ENCODE results near the gene DHCR7. TPM values are rescaled to one million over a fixed set of nuclear protein-coding genes. Genes with fewer than 3 reads are reported as not detected.

The DHCR7 gene
- total RNA-seq, 1 donor from 2014 or later: 9.9 TPM

DNA sequence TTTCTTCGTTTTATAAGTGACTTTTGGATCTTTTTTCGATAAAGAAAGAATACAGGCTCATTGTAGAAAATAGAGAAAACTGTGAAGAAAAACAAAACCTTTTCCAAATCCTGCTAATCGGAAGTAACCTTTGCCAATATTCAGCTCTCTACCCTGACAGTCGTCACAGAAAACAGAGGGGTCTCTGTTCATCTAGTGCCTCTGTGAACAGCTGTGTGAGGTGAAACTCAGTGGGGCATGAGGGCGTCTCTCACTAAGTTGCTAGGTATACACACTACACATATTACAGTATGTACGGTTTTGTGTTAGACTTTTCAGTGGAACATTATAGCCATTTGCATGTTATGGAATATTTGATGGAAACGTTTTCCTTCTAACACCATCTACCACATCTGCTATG lies 39.4 kb downstream of the DHCR7 start:
- no peak for DNase-seq

DNA sequence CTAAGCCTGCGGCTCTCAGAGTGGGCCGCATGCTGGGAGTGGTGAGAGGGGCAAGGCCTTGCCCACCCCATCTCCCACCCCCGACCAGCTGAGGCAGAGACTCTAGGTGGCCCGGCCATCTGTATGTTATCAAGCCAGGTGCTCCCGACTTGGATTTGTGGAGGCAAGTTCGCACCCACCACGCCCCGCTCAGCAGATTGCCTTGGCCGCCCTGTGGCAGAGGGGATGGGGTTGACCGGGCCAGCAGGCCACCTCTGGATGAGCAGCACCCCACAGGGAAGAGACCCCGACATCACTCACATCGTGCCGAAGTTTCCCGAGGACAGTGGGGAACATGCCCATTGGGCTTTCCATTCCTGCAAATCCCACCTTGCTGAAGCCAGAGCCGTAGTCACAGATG lies 40.8 kb downstream of the DHCR7 start:
- DNase-seq: no peak

DNA sequence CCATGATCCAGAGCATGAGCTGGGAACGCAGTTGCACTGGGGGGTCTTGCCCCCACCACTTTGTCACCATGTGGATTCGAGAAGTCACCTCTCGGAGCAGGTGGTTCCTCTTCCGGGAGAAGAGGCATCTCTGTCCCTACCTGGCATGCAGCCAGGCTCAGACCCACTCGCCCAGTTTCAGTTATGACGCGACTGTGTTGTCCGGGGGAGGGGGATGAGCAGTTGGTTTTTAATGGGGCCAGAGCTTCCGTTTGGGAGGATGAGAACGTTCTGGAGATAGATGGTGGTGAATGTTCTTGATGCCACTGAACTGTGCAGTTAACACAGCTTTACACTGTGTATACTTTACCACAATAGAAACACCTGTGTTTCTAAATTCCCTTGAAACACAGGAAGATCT lies 41.5 kb downstream of the DHCR7 start:
- no peak for DNase-seq

DNA sequence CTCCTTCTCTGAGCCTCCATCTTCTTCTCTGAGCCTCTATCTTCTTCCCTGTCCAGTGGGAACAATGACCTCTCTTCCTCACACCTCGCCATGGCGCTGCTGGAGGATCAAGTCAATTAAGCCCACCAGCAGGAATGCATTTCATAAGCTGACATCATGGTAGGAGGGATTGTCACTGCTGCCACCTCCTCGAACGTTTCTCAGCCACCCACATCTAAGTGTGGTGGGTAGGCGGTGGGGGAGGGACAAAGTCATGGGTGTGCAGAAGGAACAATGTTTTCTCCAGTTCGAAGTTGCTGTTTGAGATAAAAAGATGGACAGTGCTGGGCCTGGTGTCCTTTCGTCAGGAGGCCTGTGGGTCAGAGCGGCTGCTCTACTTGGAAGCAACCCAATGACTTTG lies 44.0 kb downstream of the DHCR7 start:
- no peak for DNase-seq

DNA sequence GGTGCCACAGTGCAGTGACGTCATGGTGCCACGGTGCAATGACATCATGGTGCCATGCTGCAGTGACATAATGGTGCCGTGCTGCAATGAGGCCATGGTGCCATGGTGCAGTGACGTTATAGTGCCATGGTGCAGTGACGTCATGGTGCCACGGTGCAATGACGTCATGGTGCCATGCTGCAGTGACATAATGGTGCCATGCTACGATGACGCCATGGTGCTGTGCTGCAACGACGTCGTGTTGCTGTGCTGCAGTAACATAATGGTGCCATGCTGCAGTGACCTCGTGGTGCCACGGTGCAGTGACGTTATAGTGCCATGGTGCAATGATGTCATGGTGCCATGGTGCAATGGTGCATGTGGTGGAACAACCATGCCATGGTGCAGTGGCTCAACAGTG lies 45.3 kb downstream of the DHCR7 start:
- no peak for DNase-seq

DNA sequence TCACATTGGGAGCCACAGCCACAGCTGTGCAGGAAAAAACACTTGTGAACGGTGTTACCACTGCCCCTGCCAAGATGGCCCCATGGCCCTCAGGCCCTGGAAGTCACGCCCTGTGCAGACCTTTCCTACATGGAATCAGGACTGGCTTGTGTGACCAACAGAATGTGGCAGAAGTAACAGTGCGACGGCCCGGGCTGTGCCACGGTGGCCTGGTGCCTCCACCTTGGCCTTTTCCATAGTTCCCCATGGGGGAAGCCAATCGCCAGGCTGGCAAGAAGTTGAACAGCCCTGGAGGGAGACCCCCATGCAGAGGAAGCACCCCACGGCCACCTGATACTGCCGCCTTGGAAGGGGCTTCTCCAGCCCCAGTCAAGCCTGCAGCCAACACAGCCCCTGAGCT lies 48.0 kb downstream of the DHCR7 start:
- DNase-seq: no peak

DNA sequence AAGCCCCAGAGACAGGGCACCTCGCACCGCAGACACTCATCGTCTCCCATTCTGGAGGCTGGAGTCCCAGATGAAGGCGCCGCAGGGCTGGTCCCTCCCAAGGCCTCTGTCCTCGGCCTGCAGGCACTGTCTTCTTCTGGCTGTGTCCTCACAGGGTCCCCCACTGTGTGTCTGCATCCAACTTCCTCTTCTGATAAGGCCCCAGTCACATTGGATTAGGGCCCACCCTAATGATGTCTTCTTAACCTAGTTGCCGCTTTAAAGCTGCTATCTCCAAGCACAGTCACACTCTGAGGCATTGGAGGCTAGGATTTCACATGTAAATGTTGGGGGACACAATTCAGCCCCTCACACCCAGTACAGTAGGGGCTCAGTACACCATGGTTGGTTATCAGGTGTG lies 48.9 kb downstream of the DHCR7 start:
- no peak for DNase-seq

DNA sequence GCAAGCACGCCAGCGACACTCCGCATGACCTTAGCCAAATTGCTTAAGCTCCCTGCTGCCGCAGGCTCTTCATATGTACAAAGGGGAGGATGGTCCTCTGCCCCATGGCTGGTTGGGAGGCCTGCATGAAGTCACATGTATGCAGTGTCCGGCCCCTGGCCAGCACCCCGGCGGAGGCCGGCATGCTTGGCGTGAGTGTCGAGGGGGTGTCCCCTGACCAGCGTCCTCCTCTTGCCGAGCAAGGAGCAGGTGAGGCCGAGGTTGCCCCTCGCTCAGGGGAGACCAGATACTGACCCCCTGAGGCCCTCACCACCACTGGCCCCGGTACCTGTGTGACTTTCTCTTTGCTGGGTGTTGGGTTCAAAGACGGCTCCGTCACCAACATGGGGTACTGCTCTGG lies 50.2 kb downstream of the DHCR7 start:
- no peak for DNase-seq

DNA sequence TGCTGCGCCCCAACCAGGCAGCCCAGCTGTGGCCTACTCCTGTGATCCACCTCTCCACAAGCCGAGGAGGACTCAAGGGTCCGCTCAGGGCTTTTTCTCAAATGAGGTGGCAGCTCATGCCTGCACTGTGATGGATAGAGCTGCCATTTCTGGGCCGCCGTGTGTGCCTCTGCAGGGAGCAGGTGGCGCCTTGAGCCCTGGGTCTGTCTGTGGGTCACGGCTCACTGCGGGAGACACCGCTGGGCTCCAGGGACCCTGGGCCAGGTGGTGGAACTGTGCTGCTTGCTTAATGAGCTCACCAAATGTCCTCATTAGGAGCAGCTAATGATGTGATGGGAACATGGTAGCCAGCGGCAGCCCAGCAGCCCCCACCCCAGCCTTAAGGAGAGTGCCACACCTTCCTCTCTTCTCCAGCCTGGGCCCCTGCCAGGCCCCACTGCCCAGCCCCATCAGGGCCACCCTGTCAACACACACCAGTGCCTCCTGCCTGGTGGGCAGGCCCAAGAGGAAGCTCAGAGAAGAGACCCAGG lies 50.8 kb downstream of the DHCR7 start:
- DNase-seq: no peak

DNA sequence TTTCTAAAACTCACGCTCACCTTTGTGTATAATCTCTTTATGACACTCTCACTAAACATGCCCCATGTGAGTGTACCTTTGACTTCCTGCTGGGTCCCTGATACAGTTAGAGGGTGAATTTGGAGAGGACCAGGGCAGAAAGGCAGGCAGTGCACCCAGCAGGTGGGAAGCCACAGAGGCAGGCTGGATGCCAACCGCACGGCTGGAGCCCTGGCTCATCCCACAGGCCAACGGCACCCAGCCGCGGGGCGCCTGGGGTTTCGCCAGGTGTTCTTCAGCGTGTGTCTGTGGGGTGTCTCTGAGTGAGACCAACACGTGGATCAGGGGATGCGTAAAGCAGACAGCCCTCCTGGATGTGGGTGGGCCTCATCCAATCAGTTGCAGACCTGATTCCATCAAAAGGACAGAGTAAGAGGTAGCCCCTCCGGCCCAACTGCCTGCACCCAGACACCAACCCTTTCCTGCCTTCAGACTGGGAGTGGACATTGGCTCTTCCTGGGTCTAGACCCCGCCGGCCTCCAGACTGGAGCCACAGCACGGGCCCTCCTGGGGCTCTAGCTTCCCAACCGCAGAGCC lies 51.6 kb downstream of the DHCR7 start:
- no peak for DNase-seq

DNA sequence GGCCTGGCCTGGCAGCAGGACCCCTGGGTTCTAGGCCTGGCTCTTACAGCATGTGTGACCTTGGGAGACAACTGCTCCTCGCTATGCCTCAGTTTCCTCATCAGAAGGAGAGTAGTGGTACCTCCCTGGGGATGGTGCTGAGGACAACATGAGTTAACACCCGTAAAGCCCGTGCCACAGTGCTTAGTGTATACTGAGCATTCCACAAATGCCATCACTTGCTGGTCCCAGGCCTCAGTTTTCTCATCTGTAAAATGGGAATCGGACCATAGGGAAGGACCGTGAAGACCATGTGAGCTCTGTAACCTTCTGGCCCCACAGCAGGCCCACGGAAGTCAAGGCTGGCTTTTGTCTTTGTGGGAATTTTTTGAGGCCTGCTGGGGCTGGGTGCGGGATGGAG lies 52.4 kb downstream of the DHCR7 start:
- DNase-seq: no peak

DNA sequence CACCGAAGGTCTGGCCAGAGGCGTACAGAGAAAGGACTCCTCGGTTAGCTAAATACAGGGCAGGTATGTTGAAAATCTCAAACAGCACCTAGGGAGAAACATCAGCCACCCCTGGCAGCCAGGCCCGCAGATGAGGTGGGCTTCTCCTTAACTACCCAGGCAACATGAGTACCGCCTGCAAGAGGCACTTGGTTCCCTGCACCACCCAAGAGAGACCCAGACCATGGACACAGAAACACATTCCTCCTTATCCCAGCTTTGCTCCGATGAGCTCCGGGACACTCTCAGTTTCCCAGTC lies 53.0 kb downstream of the DHCR7 start:
- DNase-seq: no peak

DNA sequence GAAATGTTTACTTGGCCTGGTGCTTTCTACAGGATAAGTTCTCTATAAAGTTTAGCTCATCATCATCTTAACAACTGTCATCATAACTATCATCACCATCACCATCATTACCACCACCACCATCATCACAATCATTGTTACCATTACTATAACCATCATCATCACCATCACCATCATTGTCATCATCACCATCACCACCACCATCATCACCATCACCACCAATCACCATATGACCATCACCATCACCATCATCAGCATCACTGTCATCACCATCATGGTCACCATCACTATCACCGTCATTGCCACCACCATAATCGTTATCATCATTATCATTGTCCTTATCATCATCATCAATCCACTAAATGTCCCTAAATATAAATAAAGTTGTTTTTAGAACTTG lies 54.9 kb downstream of the DHCR7 start:
- DNase-seq: no peak

DNA sequence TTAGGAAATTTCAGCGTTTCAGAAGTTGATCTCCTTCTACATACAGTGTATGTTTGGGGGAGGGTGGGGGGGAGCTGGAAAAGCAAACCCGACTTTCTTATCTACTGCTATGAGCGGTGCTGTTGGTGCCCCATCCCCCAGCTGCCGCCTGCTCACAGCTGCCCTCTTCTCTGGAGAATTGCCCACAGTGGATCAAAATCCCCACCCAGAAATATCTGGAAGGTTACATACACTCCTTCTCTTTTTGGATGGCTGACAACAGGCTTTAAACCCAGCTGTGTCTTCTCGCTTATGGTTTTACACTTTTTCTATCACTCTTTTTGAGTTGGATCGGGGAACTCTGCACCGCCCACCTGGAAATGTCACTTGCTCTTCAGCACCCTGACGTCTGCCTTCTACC lies 56.4 kb downstream of the DHCR7 start:
- DNase-seq: peak; percentile 96

DNA sequence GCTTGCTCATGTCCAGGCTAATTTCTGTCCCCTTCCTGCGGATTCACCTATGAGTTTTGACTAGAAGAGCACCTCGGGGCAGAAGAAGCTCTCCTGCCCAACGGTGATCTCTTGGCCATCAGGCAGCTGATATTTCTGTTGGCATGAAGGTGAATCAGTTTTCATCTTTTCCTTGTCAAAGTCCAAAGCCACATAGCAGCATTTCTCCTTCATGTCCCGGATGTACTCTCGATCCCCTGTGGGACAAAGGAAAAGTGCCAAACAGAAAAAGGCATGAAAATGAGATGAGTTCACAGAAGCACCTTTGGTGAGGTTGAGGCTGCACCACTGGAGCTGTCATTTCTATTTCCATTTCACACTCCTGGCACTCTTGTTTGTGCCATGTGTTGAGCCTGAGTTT lies 56.8 kb downstream of the DHCR7 start:
- DNase-seq: no peak

DNA sequence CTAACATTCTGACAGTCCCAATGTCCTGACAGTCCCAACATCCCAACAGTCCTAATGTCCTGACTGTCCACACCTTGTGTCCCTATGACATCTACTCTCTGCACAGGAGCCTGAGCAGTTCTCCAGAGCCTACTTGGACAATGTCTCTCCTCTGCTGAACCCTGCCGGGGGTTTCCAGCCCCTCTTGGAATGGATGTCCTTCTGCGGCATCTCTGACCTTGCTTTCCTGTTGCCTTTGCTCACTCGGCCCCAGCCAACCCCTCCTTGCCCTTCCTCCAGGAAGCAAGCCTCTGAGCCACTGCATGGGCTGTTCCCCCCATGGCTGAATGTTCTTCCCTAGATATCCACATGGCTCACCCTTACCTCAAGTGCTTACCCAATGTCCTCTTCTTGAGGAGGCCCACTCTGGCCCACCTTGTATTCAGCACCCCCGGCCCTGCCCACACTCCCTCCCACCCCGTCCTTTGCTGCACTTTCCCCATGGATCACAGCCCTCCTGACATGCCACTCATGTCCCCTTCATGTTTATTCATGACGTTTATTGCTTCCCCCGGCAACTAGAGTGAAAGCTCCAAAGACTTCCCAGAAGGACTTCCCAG lies 59.5 kb downstream of the DHCR7 start:
- DNase-seq: no peak

DNA sequence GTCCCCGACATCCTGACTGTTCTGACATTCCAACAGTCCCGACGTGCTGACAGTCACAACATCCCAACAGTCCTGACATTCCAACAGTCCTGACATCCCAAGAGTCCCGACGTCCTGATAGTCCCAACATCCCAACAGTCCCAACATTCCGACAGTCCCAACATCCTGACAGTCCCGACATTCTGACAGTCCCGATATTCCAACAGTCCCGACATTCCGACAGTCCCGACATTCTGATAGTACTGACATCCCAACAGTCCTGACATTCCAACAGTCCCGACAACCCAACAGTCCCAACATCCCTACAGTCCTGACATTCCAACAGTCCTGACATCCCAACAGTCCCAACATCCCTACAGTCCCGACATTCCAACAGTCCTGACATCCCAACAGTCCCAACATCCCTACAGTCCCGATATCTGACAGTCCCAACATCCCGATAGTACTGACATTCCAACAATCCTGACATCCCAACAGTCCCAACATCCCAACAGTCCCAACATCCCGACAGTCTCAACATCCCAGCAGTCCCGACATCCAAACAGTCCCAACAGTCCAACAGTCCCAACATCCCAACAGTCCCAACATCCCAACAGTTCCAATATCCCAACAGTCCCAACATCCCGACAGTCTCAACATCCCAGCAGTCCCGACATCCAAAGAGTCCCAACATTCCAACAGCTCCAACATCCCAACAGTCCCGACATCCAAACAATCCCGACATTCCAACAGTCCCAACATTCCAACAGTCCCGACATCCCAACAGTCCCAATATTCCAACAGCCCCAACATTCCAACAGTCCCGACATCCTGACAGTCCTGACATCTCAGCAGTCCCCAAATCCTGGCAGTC lies 60.2 kb downstream of the DHCR7 start:
- DNase-seq: no peak

DNA sequence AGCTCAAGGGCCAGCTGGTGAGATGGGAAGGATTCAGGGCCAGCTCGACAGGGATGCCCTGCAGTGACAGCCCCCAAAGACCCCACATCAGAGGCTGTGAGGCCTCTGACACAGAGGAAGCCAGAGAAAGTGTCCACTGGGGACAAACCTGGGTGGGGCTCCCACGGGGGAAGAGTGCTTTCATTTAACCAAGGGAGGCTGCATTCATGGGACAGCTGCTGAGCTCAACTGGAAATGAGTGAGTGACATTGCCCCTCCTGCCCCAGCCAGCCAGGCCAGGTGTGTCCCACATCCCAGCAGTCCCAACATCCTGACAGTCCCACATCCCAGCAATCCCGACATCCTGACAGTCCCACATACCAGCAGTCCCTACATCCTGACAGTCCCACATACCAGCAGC lies 61.0 kb downstream of the DHCR7 start:
- no peak for DNase-seq

DNA sequence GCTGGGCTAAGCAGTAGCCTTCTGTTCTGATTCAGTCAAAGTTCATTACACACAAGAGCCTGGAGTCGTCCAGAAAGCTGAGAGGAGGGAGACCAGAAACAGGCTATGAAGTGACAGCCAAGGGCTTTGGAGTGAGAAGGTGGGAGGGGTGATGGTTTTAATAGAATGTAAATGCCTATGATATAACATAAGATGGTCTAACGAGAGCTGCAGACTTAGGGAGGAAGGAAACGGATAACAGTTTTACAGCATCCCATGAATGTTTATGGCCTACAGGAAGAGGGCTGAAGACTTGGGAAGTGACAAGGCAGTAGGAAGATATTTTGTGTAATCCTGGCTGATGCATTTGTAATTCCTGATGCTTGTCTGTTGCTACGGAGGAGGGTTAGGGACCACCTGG lies 62.0 kb downstream of the DHCR7 start:
- no peak for DNase-seq

DNA sequence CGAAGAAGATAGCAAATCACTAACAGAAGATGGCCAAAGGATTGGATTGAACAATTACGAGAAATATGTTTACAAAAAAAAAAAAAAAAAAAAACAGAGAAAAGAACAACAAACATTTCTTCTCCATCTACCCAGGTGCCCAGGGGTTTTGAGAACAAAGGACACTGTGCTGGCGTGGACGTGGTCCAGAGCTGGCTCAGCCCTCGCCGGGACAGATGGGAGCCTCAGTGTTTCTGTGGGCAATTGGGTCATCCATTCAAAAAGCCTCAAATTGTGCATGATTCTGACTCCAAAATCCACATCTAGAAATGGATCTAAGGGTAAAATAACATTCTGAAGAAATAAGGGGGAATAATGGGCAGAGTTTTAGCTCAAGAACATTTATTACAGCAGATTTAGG lies 63.1 kb downstream of the DHCR7 start:
- DNase-seq: no peak

DNA sequence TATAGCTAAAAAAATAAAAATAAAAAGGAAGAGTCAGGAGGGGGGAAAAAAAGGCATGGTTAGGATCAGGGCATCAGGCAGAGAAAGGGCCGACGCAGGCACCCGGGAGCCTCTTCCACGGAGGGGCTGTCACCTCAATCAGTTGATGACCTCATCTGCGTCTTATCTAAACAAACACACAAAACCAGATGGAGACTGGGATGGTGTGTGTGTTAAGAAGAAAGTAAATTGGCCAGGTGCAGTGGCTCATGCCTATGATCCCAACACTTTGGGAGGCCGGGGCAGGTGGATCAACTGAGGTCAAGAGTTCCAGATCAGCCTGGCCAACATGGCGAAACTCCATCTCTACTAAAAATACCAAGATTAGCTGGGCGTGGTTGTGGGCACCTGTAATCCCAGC lies 63.6 kb downstream of the DHCR7 start:
- DNase-seq: no peak
